Measurements from ENCODE around the gene CCT4.
A peak's percentile ranks its signal among the peaks of the same experiment; 100 is the strongest.
"Not testable (repeated sequence)": the region's sequence is repeated elsewhere in the genome, so short reads cannot be mapped to it uniquely, and the experiment has no call there.

CCT4 gene, protein sequence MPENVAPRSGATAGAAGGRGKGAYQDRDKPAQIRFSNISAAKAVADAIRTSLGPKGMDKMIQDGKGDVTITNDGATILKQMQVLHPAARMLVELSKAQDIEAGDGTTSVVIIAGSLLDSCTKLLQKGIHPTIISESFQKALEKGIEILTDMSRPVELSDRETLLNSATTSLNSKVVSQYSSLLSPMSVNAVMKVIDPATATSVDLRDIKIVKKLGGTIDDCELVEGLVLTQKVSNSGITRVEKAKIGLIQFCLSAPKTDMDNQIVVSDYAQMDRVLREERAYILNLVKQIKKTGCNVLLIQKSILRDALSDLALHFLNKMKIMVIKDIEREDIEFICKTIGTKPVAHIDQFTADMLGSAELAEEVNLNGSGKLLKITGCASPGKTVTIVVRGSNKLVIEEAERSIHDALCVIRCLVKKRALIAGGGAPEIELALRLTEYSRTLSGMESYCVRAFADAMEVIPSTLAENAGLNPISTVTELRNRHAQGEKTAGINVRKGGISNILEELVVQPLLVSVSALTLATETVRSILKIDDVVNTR

GRCh38 chr2:61888267-61889055 lies at the start of gene CCT4:
Gene CCT4 (minus strand): TSS chr2:61888656. CDS start chr2:61888507, 149 bp downstream.
- peak; percentile 90 for DNase-seq

GRCh38 chr2:61937886-61938285 lies 49.4 kb upstream of the CCT4 start:
- DNase-seq = peak; percentile 14

GRCh38 chr2:61937098-61937497 lies 48.6 kb upstream of the CCT4 start:
- DNase-seq = no peak

GRCh38 chr2:61928826-61929461 lies 40.5 kb upstream of the CCT4 start:
- DNase-seq = no peak

DNA sequence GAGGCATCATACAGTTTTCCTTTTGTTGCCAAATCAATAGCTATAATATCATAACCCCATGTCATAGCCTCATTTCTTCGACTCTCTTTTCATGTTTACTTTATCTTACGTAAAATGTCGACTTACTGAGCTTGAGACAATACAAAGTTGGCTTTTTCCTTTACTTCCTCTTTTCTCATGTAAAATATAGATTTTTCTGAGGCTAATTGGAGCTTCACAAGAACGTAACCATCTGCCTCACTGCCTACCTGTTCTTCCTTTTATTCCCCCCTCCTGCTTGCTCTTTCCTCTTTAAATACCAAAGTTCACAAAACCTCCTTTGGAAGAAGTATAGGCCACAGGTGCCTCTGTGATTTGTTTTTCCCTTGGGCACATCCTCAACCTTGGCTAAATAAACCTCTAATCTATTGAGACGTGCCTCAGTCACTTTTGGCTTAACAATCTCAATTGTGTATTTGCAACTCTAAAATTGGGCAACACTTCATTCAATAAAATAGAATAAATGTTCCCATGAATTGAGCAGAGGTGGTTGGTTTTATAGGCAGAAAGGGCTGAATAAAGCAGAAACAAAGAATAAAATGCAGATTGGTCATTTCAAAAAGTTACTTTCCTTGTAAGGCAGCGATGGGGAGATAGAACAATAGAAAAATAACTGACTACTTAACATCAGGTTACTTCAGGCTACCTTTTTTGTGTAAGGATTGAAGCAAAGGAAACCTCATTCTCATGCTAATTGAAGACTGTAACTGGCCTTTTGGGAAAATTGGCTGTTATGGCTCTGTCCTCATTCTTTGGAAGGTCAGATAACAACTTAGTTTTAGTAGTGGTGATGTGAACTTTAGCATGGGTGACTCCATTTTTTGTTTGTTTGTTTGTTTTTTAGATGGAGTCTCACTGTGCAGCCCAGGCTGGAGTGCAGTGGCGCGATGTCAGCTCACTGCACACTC lies 38.3 kb upstream of the CCT4 start:
- no peak for DNase-seq

- no peak for DNase-seq
These were observed 36.6 kb upstream of the CCT4 start for GRCh38 chr2:61924895-61925663.

GRCh38 chr2:61922714-61923113 lies 34.3 kb upstream of the CCT4 start:
- DNase-seq = no peak

GRCh38 chr2:61920548-61920947 lies 32.1 kb upstream of the CCT4 start:
- DNase-seq = no peak

- not testable (repeated sequence) for DNase-seq
These were observed 26.3 kb upstream of the CCT4 start for GRCh38 chr2:61914794-61915193.

GRCh38 chr2:61911510-61911909 lies 23.1 kb upstream of the CCT4 start:
- DNase-seq = no peak

GRCh38 chr2:61910603-61911002 lies 22.1 kb upstream of the CCT4 start:
- no peak for DNase-seq

DNA sequence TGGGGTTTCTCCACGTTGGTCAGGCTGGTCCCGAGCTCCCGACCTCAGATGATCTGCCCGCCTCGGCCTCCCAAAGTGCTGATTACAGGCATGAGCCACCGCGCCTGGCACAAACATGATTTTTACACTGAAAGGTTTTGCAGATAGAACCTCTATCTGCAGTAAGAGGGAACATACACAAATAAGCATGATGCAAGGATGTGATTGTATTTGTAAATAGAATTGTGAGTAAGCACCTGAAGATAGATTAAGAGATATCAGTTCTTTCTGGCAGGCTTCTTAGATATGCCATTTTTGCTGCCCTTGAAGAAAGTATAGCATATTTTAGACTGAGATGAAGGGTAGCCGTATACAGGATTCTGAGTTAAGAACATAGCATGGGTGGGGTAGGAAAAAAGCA lies 20.7 kb upstream of the CCT4 start:
- DNase-seq = no peak

GRCh38 chr2:61906186-61906470 lies 17.7 kb upstream of the CCT4 start:
- DNase-seq = no peak

DNA sequence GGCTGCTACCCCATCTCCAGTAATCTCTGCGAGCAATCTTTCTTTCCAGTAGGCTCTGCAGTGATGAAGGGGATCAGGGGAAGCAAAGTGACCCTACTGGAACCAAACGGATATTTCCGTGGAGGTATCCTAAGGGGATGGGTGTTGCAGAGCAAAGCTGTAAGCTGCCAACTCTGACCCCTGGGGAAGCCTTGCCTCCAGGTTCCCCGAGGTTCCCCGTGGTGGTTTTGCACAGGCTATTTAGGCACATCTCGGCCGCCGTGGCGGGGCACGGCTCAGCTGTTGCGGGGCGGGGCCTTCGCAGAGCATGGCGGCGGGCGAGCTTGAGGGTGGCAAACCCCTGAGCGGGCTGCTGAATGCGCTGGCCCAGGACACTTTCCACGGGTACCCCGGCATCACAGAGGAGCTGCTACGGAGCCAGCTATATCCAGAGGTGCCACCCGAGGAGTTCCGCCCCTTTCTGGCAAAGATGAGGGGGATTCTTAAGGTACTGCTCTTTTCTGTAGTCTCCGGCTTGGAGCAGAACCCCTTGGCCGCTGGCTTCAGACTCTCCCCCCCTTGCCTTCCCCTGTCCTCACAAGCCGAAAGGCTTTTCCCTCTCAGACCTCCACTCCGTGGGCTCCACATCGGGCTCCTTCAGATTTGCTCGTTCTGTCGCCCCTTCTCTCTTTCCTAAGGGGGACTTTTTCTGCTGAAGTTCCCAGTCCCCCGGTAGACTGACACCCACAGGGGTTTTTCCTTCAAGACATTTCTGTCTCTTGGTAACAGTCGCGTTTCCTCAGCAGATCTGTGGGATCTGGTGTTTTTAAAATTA lies 17.1 kb upstream of the CCT4 start, which contains the start of gene COMMD1:
Gene COMMD1, plus strand, starts transcription at position 303 of the 814 bp plus-strand sequence. Its CDS starts 5 bp downstream, at position 308.
- DNase-seq = peak; percentile 61

DNA sequence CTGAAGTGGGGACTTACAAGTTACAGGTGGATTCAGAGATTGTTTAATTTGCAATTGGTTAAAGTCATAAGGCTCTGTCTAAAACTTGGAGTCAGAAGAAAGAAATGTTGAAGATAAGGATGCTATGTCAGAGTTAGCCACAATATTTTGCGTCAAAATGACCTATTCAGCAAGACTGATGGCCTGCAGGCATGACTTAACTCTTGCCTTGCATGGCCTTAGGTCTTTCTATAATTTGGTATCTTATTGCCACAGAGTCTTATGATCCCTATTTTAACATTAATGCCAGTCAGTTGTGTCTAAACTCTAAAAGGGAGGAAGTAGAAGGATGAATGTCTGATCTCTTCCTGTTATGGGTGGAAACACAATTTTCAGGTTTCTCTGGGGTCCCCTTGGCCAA lies 11.8 kb upstream of the CCT4 start:
- DNase-seq = no peak

GRCh38 chr2:61898810-61899209 lies 10.4 kb upstream of the CCT4 start:
- no peak for DNase-seq

- DNase-seq = peak; percentile 45
These were observed 664 bp downstream of the CCT4 start for GRCh38 chr2:61887717-61888266.

DNA sequence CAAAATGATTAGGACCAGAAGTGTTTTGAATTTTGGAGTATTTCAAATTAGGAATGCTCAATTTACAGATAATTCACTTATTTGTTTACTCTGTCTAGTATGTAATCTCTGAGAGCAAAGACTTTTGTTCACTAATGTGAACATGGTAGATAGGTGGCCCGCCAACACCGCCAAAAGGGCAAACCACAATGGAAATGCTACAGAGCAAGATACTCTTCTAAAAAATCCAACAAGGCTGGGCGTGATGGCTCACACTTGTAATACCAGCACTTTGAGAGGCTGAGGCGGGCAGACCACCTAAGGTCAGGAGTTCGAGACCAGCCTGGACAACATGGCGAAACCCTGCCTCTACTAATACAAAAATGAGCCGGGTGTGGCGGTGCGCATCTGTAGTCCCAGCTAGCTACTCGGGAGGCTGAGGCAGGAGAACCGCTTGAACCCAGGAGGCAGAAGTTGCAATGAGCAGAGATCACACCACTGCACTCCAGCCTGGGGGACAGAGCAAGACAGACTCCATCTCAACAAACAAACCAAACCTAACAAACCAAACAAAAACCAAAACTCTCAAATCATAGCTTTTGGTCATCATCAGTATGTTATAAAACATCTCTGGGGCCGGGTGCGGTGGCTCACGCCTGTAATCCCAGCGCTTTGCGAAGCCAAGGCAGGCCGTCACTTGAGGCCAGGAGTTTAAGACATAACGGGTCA lies 2.4 kb downstream of the CCT4 start:
- DNase-seq = no peak

DNA sequence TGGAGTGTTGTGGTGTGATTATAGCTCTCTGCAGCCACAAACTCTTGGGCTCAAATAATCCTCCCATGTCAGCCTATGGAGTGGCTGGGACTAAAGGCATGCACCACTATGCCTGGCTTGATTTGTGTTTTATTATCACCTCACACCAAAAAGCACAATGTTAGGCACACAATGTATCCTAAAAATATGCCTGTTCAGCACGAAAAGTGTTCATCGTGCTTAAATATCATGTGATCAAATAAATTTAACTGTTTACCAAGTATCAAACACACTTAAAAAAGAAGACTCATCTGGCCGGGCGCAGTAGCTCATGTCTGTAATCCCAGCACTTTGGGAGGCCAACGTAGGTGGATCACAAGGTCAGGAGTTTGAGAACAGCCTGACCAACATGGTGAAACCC lies 5.6 kb downstream of the CCT4 start:
- DNase-seq = no peak

- DNase-seq = not testable (repeated sequence)
These were observed 9.1 kb downstream of the CCT4 start for GRCh38 chr2:61879351-61879750.

All from NCI-H2171 (cell line).